ENCODE data around the gene NRXN3. TPM values are rescaled to one million over a fixed set of nuclear protein-coding genes. Genes with fewer than 3 reads are reported as not detected.

Gene NRXN3
- total and polyA plus RNA-seq, 2 donors (not counting 1 experiment from before 2014, with no cell fraction given): 0.83 to 34.6 TPM

GRCh38 chr14:79040790-79041189, 870.6 kb downstream of the NRXN3 start:
- DNase-seq (ENCODE audit: low read depth in 2 of 2): no peak
- no peak overlapping the region for H3K9ac ChIP-seq (ENCODE audit: insufficient read depth, low read length)
- no peaks in the 10 kb centered on the region for H3K79me2 ChIP-seq (ENCODE audit: control insufficient read depth, insufficient read depth, low read length)
- no peak overlapping the region for H3K27ac ChIP-seq (ENCODE audit: insufficient read depth, low read length)
- no peaks in the 10 kb centered on the region for H3K36me3 ChIP-seq (ENCODE audit: control insufficient read depth, insufficient read depth, low read length)
- TF ChIP-seq EZH2 (IDR thresholded peaks at IDR 0.05; ENCODE audit: low read length, missing control alignments) (no peak), CTCF (conservative IDR thresholded peaks at IDR 0.05 in 1 of 2, IDR thresholded peaks at IDR 0.05 in 1 of 2; ENCODE audit: low read depth in 1 of 2, low read length in 2 of 2) (no peak)
- H2AFZ ChIP-seq (ENCODE audit: low read length): no peak overlapping the region
- no peak overlapping the region for H3K4me2 ChIP-seq (ENCODE audit: extremely low read depth, insufficient read depth, low read length)
- no peaks in the 10 kb centered on the region for H3K27me3 ChIP-seq (ENCODE audit: control insufficient read depth, insufficient read depth, low read length)
- no peaks in the 10 kb centered on the region for H4K20me1 ChIP-seq (ENCODE audit: control insufficient read depth, extremely low read depth, insufficient read depth, low read length)
- no peaks in the 10 kb centered on the region for H3K9me3 ChIP-seq (ENCODE audit: control insufficient read depth, insufficient read depth, low read depth, low read length)
- H3K4me3 ChIP-seq (replicated peaks in 1 of 4; ENCODE audit: control extremely low read depth in 1 of 4, insufficient read depth in 1 of 4, low read depth in 3 of 4, low read length in 4 of 4): no peak overlapping the region
- no peaks in the 10 kb centered on the region for H3K4me1 ChIP-seq (ENCODE audit: control insufficient read depth, extremely low read depth, insufficient read depth, low read length)

- no peaks in the 10 kb centered on the region for H3K79me2 ChIP-seq (ENCODE audit: control insufficient read depth, insufficient read depth, low read length)
- no peak overlapping the region for H3K9ac ChIP-seq (ENCODE audit: insufficient read depth, low read length)
- H2AFZ ChIP-seq (ENCODE audit: low read length): no peak overlapping the region
- H4K20me1 ChIP-seq (ENCODE audit: control insufficient read depth, extremely low read depth, insufficient read depth, low read length): no peaks in the 10 kb centered on the region
- TF ChIP-seq CTCF (conservative IDR thresholded peaks at IDR 0.05 in 1 of 2, IDR thresholded peaks at IDR 0.05 in 1 of 2; ENCODE audit: low read depth in 1 of 2, low read length in 2 of 2) (no peak), EZH2 (IDR thresholded peaks at IDR 0.05; ENCODE audit: low read length, missing control alignments) (no peak)
- H3K27ac ChIP-seq (ENCODE audit: insufficient read depth, low read length): no peak overlapping the region
- no peaks in the 10 kb centered on the region for H3K36me3 ChIP-seq (ENCODE audit: control insufficient read depth, insufficient read depth, low read length)
- no peak overlapping the region for H3K4me3 ChIP-seq (replicated peaks in 1 of 4; ENCODE audit: control extremely low read depth in 1 of 4, insufficient read depth in 1 of 4, low read depth in 3 of 4, low read length in 4 of 4)
- H3K4me1 ChIP-seq (ENCODE audit: control insufficient read depth, extremely low read depth, insufficient read depth, low read length): no peaks in the 10 kb centered on the region
- no peak for DNase-seq (ENCODE audit: low read depth in 2 of 2)
- no peaks in the 10 kb centered on the region for H3K27me3 ChIP-seq (ENCODE audit: control insufficient read depth, insufficient read depth, low read length)
- H3K9me3 ChIP-seq (ENCODE audit: control insufficient read depth, insufficient read depth, low read depth, low read length): no peaks in the 10 kb centered on the region
- H3K4me2 ChIP-seq (ENCODE audit: extremely low read depth, insufficient read depth, low read length): no peak overlapping the region
Observed at GRCh38 chr14:79043194-79043889, 873.2 kb downstream of the NRXN3 start.

- no peak overlapping the region for H2AFZ ChIP-seq (ENCODE audit: low read length)
- no peaks in the 10 kb centered on the region for H3K4me1 ChIP-seq (ENCODE audit: control insufficient read depth, extremely low read depth, insufficient read depth, low read length)
- TF ChIP-seq EZH2 (IDR thresholded peaks at IDR 0.05; ENCODE audit: low read length, missing control alignments) (no peak), CTCF (conservative IDR thresholded peaks at IDR 0.05 in 1 of 2, IDR thresholded peaks at IDR 0.05 in 1 of 2; ENCODE audit: low read depth in 1 of 2, low read length in 2 of 2) (no peak)
- no peak overlapping the region for H3K4me3 ChIP-seq (replicated peaks in 1 of 4; ENCODE audit: control extremely low read depth in 1 of 4, insufficient read depth in 1 of 4, low read depth in 3 of 4, low read length in 4 of 4)
- no peaks in the 10 kb centered on the region for H3K9me3 ChIP-seq (ENCODE audit: control insufficient read depth, insufficient read depth, low read depth, low read length)
- peak; percentile 64 to 94 for DNase-seq (ENCODE audit: low read depth in 2 of 2)
- H3K27me3 ChIP-seq (ENCODE audit: control insufficient read depth, insufficient read depth, low read length): no peaks in the 10 kb centered on the region
- H3K27ac ChIP-seq (ENCODE audit: insufficient read depth, low read length): no peak overlapping the region
- H3K9ac ChIP-seq (ENCODE audit: insufficient read depth, low read length): no peak overlapping the region
- H3K4me2 ChIP-seq (ENCODE audit: extremely low read depth, insufficient read depth, low read length): no peak overlapping the region
- no peaks in the 10 kb centered on the region for H3K36me3 ChIP-seq (ENCODE audit: control insufficient read depth, insufficient read depth, low read length)
- H3K79me2 ChIP-seq (ENCODE audit: control insufficient read depth, insufficient read depth, low read length): no peaks in the 10 kb centered on the region
- H4K20me1 ChIP-seq (ENCODE audit: control insufficient read depth, extremely low read depth, insufficient read depth, low read length): no peaks in the 10 kb centered on the region
Observed at GRCh38 chr14:79044894-79045624, 874.9 kb downstream of the NRXN3 start.

Measured in fibroblast of lung (primary cell).